GM23338 (cell line): Measurements from ENCODE around the gene FKBP8.
"Not testable (repeated sequence)": the region's sequence is repeated elsewhere in the genome, so short reads cannot be mapped to it uniquely, and the experiment has no call there.

Source experiments
- CREB1 ChIP-seq: fragments of 250-450 bp; sonication (Bioruptor Pico); IDR thresholded peaks from 2 replicates; pipeline ENCODE4 v1.5.0; 2020; ENCODE audit warnings: low read depth, mild to moderate bottlenecking, moderate library complexity
- EZH2phosphoT487 ChIP-seq: fragments of 200-600 bp; sonication (generic); IDR thresholded peaks from one replicate; pipeline ENCODE4 v1.8.1; 2018; ENCODE audit warnings: antibody characterized with exemption; ENCODE audit not compliant: unreplicated experiment
- NANOG ChIP-seq: IDR thresholded peaks from 2 replicates; pipeline ENCODE4 v1.6.1; 2016; ENCODE audit warnings: antibody characterized with exemption, borderline replicate concordance
- POLR2AphosphoS5 ChIP-seq: IDR thresholded peaks from 2 replicates; pipeline ENCODE4 v1.6.1; 2016; ENCODE audit warnings: antibody characterized with exemption, low read depth
- TF ChIP-seq, protein P1 (sequence below): IDR thresholded peaks from one replicate; pipeline ENCODE4 v1.6.1; 2018; ENCODE audit warnings: antibody characterized with exemption; ENCODE audit not compliant: unreplicated experiment
- TF ChIP-seq, protein P2 (sequence below): IDR thresholded peaks from 2 replicates; pipeline ENCODE4 v1.6.1; 2016; ENCODE audit warnings: antibody characterized with exemption
- TF ChIP-seq, protein P3 (sequence below), 2 experiments: fragments of 200-600 bp in 1 of 2; sonication (generic) in 1 of 2; conservative IDR thresholded peaks; 2 replicates each; pipeline versions ENCODE4 v1.5.1 to v1.6.1; 2016 to 2017; ENCODE audit warnings: antibody characterized with exemption in 2 of 2, low read depth in 2 of 2, mild to moderate bottlenecking in 2 of 2, moderate library complexity in 1 of 2

DNA sequence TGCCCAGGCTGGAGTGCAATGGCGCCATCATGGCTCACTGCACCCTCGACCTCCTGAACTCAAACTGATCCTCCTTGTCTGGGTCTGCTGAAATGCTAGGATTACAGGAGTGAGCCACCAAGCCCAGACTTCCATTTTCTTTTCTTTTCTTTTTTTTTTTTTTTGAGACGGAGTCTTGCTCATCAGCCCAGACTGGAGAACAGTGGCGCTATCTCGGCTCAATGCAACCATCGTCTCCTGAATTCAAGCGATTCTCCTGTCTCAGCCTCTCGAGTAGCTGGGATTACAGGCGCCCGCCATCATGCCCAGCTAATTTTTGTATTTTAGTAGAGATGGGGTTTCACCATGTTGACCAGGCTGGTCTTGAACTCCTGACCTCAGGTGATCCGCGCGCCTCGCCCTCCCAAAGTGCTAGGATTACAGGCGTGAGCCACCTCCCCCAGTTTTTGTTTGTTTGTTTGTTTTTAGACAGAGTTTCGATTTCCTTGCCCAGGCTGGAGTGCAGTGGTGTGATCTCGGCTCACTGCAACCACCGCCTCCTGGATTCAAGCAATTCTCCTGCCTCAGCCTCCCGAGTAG lies 20.4 kb downstream of the FKBP8 start:
- TF ChIP-seq NANOG; CREB1 (CRISPR knock-in tag); EZH2phosphoT487; POLR2AphosphoS5: not testable (repeated sequence)
- TF ChIP-seq, protein P1, sequence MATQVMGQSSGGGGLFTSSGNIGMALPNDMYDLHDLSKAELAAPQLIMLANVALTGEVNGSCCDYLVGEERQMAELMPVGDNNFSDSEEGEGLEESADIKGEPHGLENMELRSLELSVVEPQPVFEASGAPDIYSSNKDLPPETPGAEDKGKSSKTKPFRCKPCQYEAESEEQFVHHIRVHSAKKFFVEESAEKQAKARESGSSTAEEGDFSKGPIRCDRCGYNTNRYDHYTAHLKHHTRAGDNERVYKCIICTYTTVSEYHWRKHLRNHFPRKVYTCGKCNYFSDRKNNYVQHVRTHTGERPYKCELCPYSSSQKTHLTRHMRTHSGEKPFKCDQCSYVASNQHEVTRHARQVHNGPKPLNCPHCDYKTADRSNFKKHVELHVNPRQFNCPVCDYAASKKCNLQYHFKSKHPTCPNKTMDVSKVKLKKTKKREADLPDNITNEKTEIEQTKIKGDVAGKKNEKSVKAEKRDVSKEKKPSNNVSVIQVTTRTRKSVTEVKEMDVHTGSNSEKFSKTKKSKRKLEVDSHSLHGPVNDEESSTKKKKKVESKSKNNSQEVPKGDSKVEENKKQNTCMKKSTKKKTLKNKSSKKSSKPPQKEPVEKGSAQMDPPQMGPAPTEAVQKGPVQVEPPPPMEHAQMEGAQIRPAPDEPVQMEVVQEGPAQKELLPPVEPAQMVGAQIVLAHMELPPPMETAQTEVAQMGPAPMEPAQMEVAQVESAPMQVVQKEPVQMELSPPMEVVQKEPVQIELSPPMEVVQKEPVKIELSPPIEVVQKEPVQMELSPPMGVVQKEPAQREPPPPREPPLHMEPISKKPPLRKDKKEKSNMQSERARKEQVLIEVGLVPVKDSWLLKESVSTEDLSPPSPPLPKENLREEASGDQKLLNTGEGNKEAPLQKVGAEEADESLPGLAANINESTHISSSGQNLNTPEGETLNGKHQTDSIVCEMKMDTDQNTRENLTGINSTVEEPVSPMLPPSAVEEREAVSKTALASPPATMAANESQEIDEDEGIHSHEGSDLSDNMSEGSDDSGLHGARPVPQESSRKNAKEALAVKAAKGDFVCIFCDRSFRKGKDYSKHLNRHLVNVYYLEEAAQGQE, result not testable (repeated sequence)
- TF ChIP-seq, protein P2, sequence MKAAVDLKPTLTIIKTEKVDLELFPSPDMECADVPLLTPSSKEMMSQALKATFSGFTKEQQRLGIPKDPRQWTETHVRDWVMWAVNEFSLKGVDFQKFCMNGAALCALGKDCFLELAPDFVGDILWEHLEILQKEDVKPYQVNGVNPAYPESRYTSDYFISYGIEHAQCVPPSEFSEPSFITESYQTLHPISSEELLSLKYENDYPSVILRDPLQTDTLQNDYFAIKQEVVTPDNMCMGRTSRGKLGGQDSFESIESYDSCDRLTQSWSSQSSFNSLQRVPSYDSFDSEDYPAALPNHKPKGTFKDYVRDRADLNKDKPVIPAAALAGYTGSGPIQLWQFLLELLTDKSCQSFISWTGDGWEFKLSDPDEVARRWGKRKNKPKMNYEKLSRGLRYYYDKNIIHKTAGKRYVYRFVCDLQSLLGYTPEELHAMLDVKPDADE, result not testable (repeated sequence)
- TF ChIP-seq, protein P3, sequence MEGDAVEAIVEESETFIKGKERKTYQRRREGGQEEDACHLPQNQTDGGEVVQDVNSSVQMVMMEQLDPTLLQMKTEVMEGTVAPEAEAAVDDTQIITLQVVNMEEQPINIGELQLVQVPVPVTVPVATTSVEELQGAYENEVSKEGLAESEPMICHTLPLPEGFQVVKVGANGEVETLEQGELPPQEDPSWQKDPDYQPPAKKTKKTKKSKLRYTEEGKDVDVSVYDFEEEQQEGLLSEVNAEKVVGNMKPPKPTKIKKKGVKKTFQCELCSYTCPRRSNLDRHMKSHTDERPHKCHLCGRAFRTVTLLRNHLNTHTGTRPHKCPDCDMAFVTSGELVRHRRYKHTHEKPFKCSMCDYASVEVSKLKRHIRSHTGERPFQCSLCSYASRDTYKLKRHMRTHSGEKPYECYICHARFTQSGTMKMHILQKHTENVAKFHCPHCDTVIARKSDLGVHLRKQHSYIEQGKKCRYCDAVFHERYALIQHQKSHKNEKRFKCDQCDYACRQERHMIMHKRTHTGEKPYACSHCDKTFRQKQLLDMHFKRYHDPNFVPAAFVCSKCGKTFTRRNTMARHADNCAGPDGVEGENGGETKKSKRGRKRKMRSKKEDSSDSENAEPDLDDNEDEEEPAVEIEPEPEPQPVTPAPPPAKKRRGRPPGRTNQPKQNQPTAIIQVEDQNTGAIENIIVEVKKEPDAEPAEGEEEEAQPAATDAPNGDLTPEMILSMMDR (conservative IDR thresholded peaks at IDR 0.05; ENCODE audit: low read depth in 2 of 2), result not testable (repeated sequence)
